ENCODE data around the gene TMEM35A. TPM values are rescaled to one million over a fixed set of nuclear protein-coding genes. Genes with fewer than 3 reads are reported as not detected.

The TMEM35A gene
- polyA plus RNA-seq, 1 donor from 2014 or later: 252 TPM

- Histone ChIP-seq H3K4me2 (ENCODE audit: low read length) (no peak overlapping the region), H3K27me3 (ENCODE audit: insufficient read depth, low read depth, low read length) (no peaks in the 10 kb centered on the region), H3K36me3 (ENCODE audit: insufficient read depth, low read length) (no peaks in the 10 kb centered on the region), H4K20me1 (ENCODE audit: insufficient read depth) (no peaks in the 10 kb centered on the region), H3K79me2 (replicated peaks; ENCODE audit: insufficient read depth, low read length) (no peaks in the 10 kb centered on the region), H3K9ac (ENCODE audit: low read length) (no peak overlapping the region), H3K27ac (ENCODE audit: low read length) (no peak overlapping the region), H3K9me3 (ENCODE audit: low read length) (no peaks in the 10 kb centered on the region), H2AFZ (ENCODE audit: low read depth, low read length) (no peak overlapping the region), H3K4me3 (ENCODE audit: low read length) (no peak overlapping the region), H3F3A (ENCODE audit: insufficient read depth, low read length, poor library complexity, severe bottlenecking) (no peaks in the 10 kb centered on the region), H3K9me2 (ENCODE audit: insufficient read depth, low read length) (no peaks in the 10 kb centered on the region)
- TF ChIP-seq POLR2AphosphoS5 (IDR thresholded peaks at IDR 0.05) (no peak), MXI1 (conservative IDR thresholded peaks at IDR 0.05; ENCODE audit: poor library complexity, severe bottlenecking) (no peak), TAF1 (IDR thresholded peaks at IDR 0.05; ENCODE audit: low read depth) (no peak), RAD21 (conservative IDR thresholded peaks at IDR 0.05) (no peak), EZH2 (IDR thresholded peaks at IDR 0.05; ENCODE audit: borderline replicate concordance, insufficient read depth, low read length, poor library complexity, severe bottlenecking) (no peak), EP300 (conservative IDR thresholded peaks at IDR 0.05; ENCODE audit: poor library complexity, severe bottlenecking) (no peak), SMC3 (conservative IDR thresholded peaks at IDR 0.05; ENCODE audit: poor library complexity) (no peak)
- TF ChIP-seq, protein P1, sequence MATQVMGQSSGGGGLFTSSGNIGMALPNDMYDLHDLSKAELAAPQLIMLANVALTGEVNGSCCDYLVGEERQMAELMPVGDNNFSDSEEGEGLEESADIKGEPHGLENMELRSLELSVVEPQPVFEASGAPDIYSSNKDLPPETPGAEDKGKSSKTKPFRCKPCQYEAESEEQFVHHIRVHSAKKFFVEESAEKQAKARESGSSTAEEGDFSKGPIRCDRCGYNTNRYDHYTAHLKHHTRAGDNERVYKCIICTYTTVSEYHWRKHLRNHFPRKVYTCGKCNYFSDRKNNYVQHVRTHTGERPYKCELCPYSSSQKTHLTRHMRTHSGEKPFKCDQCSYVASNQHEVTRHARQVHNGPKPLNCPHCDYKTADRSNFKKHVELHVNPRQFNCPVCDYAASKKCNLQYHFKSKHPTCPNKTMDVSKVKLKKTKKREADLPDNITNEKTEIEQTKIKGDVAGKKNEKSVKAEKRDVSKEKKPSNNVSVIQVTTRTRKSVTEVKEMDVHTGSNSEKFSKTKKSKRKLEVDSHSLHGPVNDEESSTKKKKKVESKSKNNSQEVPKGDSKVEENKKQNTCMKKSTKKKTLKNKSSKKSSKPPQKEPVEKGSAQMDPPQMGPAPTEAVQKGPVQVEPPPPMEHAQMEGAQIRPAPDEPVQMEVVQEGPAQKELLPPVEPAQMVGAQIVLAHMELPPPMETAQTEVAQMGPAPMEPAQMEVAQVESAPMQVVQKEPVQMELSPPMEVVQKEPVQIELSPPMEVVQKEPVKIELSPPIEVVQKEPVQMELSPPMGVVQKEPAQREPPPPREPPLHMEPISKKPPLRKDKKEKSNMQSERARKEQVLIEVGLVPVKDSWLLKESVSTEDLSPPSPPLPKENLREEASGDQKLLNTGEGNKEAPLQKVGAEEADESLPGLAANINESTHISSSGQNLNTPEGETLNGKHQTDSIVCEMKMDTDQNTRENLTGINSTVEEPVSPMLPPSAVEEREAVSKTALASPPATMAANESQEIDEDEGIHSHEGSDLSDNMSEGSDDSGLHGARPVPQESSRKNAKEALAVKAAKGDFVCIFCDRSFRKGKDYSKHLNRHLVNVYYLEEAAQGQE (IDR thresholded peaks at IDR 0.05; ENCODE audit: borderline replicate concordance): no peak
- TF ChIP-seq, protein P2, sequence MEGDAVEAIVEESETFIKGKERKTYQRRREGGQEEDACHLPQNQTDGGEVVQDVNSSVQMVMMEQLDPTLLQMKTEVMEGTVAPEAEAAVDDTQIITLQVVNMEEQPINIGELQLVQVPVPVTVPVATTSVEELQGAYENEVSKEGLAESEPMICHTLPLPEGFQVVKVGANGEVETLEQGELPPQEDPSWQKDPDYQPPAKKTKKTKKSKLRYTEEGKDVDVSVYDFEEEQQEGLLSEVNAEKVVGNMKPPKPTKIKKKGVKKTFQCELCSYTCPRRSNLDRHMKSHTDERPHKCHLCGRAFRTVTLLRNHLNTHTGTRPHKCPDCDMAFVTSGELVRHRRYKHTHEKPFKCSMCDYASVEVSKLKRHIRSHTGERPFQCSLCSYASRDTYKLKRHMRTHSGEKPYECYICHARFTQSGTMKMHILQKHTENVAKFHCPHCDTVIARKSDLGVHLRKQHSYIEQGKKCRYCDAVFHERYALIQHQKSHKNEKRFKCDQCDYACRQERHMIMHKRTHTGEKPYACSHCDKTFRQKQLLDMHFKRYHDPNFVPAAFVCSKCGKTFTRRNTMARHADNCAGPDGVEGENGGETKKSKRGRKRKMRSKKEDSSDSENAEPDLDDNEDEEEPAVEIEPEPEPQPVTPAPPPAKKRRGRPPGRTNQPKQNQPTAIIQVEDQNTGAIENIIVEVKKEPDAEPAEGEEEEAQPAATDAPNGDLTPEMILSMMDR (IDR thresholded peaks at IDR 0.05; ENCODE audit: poor library complexity, severe bottlenecking): no peak
Measured at GRCh38 chrX:101037231-101037630, 41.4 kb upstream of the TMEM35A start.

DNA sequence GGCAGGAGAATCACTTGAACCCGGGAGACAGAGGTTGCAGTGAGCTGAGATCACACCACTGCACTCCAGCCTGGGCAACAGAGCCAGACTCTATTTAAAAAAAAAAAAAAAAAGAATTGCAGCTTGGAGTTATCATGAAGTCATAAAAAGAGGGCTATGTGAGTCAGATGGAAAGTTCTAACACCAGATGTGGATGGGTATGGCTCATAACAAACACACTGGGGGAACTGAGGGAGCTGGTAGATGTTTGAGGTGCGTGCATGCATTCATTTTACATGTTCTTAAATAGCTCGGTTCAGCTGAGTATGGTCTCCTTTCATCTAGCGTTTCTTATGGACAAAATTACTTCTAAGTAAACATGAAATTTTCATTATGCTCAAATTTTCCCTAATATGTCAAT lies 38.5 kb upstream of the TMEM35A start:
- Histone ChIP-seq H3K9ac (ENCODE audit: low read length) (no peak overlapping the region), H3K27ac (ENCODE audit: low read length) (no peak overlapping the region), H3K27me3 (ENCODE audit: insufficient read depth, low read depth, low read length) (no peaks in the 10 kb centered on the region), H3K4me3 (ENCODE audit: low read length) (no peak overlapping the region), H2AFZ (ENCODE audit: low read depth, low read length) (no peak overlapping the region), H3K79me2 (replicated peaks; ENCODE audit: insufficient read depth, low read length) (no peaks in the 10 kb centered on the region), H3K9me2 (ENCODE audit: insufficient read depth, low read length) (no peaks in the 10 kb centered on the region), H3K36me3 (ENCODE audit: insufficient read depth, low read length) (no peaks in the 10 kb centered on the region), H4K20me1 (ENCODE audit: insufficient read depth) (no peaks in the 10 kb centered on the region), H3F3A (ENCODE audit: insufficient read depth, low read length, poor library complexity, severe bottlenecking) (no peaks in the 10 kb centered on the region), H3K9me3 (ENCODE audit: low read length) (no peaks in the 10 kb centered on the region), H3K4me2 (ENCODE audit: low read length) (no peak overlapping the region)
- TF ChIP-seq MXI1 (conservative IDR thresholded peaks at IDR 0.05; ENCODE audit: poor library complexity, severe bottlenecking) (no peak), EZH2 (IDR thresholded peaks at IDR 0.05; ENCODE audit: borderline replicate concordance, insufficient read depth, low read length, poor library complexity, severe bottlenecking) (no peak), SMC3 (conservative IDR thresholded peaks at IDR 0.05; ENCODE audit: poor library complexity) (no peak), POLR2AphosphoS5 (IDR thresholded peaks at IDR 0.05) (no peak), RAD21 (conservative IDR thresholded peaks at IDR 0.05) (no peak), EP300 (conservative IDR thresholded peaks at IDR 0.05; ENCODE audit: poor library complexity, severe bottlenecking) (no peak), TAF1 (IDR thresholded peaks at IDR 0.05; ENCODE audit: low read depth) (no peak)
- TF ChIP-seq, protein P2 (IDR thresholded peaks at IDR 0.05; ENCODE audit: poor library complexity, severe bottlenecking): no peak
- TF ChIP-seq, protein P1 (IDR thresholded peaks at IDR 0.05; ENCODE audit: borderline replicate concordance): no peak

All from neural cell (in vitro differentiated cells).